Prostate gland (tissue), 2 donors: ENCODE data around the gene NREP. TPM values are rescaled to one million over a fixed set of nuclear protein-coding genes. Genes with fewer than 3 reads are reported as not detected.

Experiments
- DNase-seq: peaks from one replicate; pipeline ENCODE4 v3.0.0-alpha.2; 2019; ENCODE audit warnings: low spot score
- H3K27ac ChIP-seq, 2 donors: fragments of 200-600 bp; sonication (generic); 2 replicates each; pipeline ENCODE4 v1.5.1; 2017 to 2019
- H3K27me3 ChIP-seq: fragments of 200-600 bp; sonication (generic); replicated peaks from 2 replicates; pipeline ENCODE4 v1.5.1; 2019; ENCODE audit not compliant: insufficient read depth
- H3K36me3 ChIP-seq, 2 donors: fragments of 200-600 bp; sonication (generic); 1 replicate in 1 of 2; 2 replicates in 1 of 2; pipeline versions ENCODE4 v1.5.1 to v1.8.1; 2017 to 2019
- H3K4me1 ChIP-seq: fragments of 200-600 bp; sonication (generic); replicated peaks from 2 replicates; pipeline ENCODE4 v1.5.1; 2019
- H3K4me3 ChIP-seq, 2 donors: fragments of 200-600 bp; sonication (generic); 2 replicates each; pipeline ENCODE4 v1.5.1; 2017 to 2019
- H3K9me3 ChIP-seq: fragments of 200-600 bp; sonication (generic); 2 replicates; pipeline ENCODE4 v1.5.1; 2017
- CTCF ChIP-seq, 4 experiments: fragments of 200-600 bp in 2 of 4; fragments of 450-650 bp in 2 of 4; sonication (generic) in 2 of 4; IDR thresholded peaks; 1 replicate in 3 of 4; 2 replicates in 1 of 4; pipeline ENCODE4 v1.5.1; 2016 to 2019; ENCODE audit warnings: antibody characterized with exemption in 4 of 4, mild to moderate bottlenecking in 2 of 4, moderate library complexity in 2 of 4
- POLR2A ChIP-seq: fragments of 450-650 bp; IDR thresholded peaks from one replicate; pipeline ENCODE4 v1.6.1; 2016; ENCODE audit warnings: antibody characterized with exemption, mild to moderate bottlenecking
- POLR2AphosphoS5 ChIP-seq: sonication (generic); formaldehyde crosslinking; IDR thresholded peaks from one replicate; pipeline ENCODE4 v1.6.1; 2017; ENCODE audit warnings: antibody characterized with exemption
- WGBS: methylation state at CpG from one replicate; pipeline ENCODE4 v1.1.5; 2018; 5-methylcytosine and 5-hydroxymethylcytosine counted together
- intact Hi-C: fragments of 100-400 bp; cut with DNase I; formaldehyde crosslinking; loops from one replicate; pipeline ENCODE4 v1.14.2; 2022
- total RNA-seq, 2 donors: library from RNA; depleted of rRNA; stranded (reverse); fragments of >200 nt; gene quantifications; one replicate each; pipeline ENCODE4 v1.1.0, GENCODE V29; 2016

NREP gene
- total RNA-seq, 2 donors from 2014 or later = 7.6 to 28.2 TPM

- Histone ChIP-seq H3K9me3 (no peaks in the 10 kb centered on the region), H3K4me1 (no peaks in the 10 kb centered on the region), H3K27me3 (no peaks in the 10 kb centered on the region), H3K4me3 (no peak overlapping the region), H3K36me3 (no peaks in the 10 kb centered on the region), H3K27ac (no peak overlapping the region)
- 81% methylated on average over 2 of the region's 2 CpGs for WGBS
- no peak for DNase-seq
- TF ChIP-seq CTCF (IDR thresholded peaks at IDR 0.05) (no peak), POLR2AphosphoS5 (no peak), POLR2A (no peak)
- intact Hi-C loops = no loop called here
Observed at GRCh38 chr5:111691914-111692313, 65.1 kb downstream of the NREP start.

GRCh38 chr5:111691508-111691907 is 65.5 kb downstream of the NREP start:
- 86% methylated on average over 3 of the region's 3 CpGs for WGBS
- Histone ChIP-seq H3K4me3 (no peak overlapping the region), H3K36me3 (no peaks in the 10 kb centered on the region), H3K27me3 (no peaks in the 10 kb centered on the region), H3K4me1 (no peaks in the 10 kb centered on the region), H3K9me3 (no peaks in the 10 kb centered on the region), H3K27ac (no peak overlapping the region)
- TF ChIP-seq POLR2A (no peak), CTCF (IDR thresholded peaks at IDR 0.05) (no peak), POLR2AphosphoS5 (no peak)
- no peak for DNase-seq
- intact Hi-C loops = no loop called here

GRCh38 chr5:111689357-111689935 is 67.5 kb downstream of the NREP start:
- no peak overlapping the region for H3K27ac ChIP-seq
- DNase-seq = no peak
- H3K9me3 ChIP-seq = no peaks in the 10 kb centered on the region
- no peak overlapping the region for H3K4me3 ChIP-seq
- TF ChIP-seq POLR2A (no peak), POLR2AphosphoS5 (no peak), CTCF (IDR thresholded peaks at IDR 0.05) (no peak)
- intact Hi-C loops = loop anchor here (10.0 kb wide), 1 partner anchor 65 kb away; the partner anchor contains the start of gene NREP
- WGBS = 79% methylated on average over 1 of the region's 1 CpG
- no peaks in the 10 kb centered on the region for H3K36me3 ChIP-seq
- H3K27me3 ChIP-seq = no peaks in the 10 kb centered on the region
- no peaks in the 10 kb centered on the region for H3K4me1 ChIP-seq

GRCh38 chr5:111685969-111686368 is 71.0 kb downstream of the NREP start:
- 91% methylated on average over 3 of the region's 3 CpGs for WGBS

More at GRCh38 chr5:111685969-111686368, 71.0 kb downstream of the NREP start:
- Histone ChIP-seq H3K4me1 (no peaks in the 10 kb centered on the region), H3K4me3 (no peak overlapping the region), H3K9me3 (no peaks in the 10 kb centered on the region), H3K27ac (no peak overlapping the region), H3K36me3 (no peaks in the 10 kb centered on the region), H3K27me3 (no peaks in the 10 kb centered on the region)
- DNase-seq = no peak
- TF ChIP-seq POLR2AphosphoS5 (no peak), CTCF (IDR thresholded peaks at IDR 0.05) (no peak), POLR2A (no peak)
- intact Hi-C loops = loop anchor here (10.0 kb wide), 1 partner anchor 69 kb away; the partner anchor contains the start of gene NREP
